Stimulated activated naive CD4-positive, alpha-beta T cell treated with Interleukin-2 at 50 U/mL for 16 hours (primary cell): ENCODE measurements around the gene DBX1.
"Not testable (repeated sequence)": the region's sequence is repeated elsewhere in the genome, so short reads cannot be mapped to it uniquely, and the experiment has no call there.

Experiments used
- DNase-seq: peaks from one replicate; lab custom pipeline; 2025; lab: John Stamatoyannopoulos, UW

Gene DBX1

DNA sequence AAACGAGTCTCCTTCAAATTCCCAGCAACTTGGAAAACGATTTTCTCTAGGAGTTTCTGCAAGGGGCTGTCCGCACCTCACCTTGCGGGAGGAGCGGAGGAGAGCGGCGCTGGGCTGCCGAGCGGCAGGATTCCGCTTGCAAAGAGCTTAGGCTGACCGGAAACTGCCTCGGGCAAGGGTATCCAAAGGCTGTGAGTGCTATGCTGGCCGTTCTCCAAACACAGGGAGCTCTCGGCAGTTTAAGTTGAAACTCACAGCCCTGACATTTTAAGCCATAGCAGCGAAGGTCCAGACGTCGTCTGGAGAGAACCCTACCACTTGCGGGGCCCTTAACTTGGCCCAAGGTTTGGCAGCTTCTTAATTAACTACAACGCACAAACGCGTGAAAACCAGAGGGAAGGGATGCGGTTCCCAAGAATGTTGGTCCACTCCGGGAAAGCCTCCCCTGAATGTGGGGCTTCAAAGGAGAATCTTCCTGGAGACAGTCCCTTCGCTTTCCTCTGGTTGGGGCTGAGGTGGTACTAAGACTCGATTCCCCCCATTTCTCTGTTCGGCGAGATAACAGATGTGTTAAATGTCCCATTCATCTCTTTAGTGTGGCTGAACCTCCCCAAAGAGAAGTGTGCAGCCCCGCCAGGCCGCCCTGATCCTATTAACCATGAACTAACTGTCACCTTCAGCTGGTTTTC is 1.1 kb upstream of the DBX1 start:
- DNase-seq: no peak

DNA sequence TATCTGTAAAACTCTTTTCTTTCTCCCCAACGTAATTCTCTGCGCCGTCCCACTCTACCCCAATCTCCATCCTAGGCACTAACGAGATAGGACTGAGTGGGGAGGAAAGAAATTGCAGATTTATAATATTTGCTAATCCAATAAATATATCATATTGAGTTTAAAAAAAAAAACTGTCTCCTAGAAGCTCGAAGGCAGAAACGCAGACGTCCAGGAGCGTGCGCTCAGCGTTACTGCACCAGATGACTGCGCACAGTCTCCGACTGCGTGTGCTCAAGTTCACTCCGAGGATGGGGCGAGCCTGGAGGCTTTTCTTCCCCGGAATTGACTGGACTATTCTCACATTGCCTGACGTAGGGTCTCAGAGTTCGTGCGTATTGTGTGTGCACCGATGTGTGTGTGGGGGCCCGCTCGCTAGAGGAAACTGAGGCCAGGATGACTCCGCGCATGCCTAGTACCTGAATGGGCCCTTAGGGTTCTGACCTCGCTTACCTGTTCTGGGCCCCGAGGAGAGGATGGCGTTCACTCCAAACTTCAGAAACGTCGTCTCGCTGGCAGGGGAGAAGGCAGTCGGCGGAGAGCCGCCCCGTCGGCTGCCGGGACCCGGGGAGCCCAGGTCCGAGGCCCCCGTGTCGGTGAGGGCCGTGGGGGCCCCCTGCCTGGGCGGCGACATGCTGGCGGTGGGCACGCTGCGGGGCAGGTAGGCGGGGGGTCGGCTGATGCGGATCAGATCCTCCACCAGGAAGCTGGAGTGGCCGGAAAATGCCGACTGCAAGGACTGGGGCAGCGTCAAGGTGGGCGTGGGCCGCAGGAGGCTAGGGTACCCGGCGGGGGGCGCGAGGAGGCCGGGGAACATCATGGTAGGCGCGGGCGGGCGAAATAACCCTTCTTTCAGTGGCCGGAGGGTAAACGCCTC is 551 bp downstream of the DBX1 start:
- DNase-seq: no peak

DNA sequence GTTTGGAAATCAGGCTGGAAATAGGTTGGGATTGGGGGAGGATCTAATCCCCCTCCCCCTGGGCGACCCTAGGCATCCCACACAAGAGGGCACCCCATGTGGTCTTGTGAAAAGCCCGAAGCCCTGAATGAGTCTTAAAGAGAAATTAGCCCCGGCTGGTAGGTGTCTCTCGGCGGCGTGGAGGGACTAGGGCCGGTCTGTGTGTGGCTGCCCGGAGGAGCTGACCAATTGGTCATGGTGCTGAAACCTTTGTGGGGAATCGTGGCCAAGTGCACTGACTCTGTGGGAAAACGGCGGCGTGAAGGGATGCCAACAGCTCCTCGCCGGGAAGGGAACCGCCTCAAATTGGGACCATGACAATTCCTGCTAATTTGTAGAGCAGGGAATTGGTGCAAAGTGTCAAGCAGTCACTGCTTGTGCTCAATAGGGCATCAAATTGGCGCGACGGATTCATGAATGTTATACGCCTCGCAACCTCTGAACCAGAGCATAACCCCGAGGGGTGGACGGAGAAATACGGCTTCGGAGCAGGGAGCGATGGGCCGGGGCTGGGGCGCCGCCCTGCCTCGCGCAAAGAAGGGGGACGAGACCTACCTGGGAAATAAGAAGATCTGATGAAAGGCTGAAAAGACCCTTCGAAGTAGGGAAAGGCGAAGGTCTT is 1.5 kb downstream of the DBX1 start:
- no peak for DNase-seq

DNA sequence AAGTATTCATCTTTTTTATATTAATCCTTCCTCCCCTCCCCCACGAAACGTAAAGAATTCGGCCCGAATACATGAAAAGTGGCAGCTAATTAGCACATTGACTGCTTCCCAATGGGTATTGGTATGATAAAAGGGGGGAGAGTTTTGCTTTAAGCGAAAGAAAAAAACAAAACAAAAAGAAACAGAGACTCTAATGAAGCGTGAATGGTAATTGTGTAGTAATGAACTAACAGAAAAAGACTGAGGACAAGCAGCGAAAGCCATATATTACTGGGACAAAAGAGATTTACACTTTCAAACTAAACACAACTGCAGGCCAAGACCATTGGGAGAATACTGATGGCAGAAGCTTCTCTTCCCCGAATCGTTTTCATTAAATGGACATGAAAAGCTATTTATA is 2.5 kb downstream of the DBX1 start:
- DNase-seq: no peak

DNA sequence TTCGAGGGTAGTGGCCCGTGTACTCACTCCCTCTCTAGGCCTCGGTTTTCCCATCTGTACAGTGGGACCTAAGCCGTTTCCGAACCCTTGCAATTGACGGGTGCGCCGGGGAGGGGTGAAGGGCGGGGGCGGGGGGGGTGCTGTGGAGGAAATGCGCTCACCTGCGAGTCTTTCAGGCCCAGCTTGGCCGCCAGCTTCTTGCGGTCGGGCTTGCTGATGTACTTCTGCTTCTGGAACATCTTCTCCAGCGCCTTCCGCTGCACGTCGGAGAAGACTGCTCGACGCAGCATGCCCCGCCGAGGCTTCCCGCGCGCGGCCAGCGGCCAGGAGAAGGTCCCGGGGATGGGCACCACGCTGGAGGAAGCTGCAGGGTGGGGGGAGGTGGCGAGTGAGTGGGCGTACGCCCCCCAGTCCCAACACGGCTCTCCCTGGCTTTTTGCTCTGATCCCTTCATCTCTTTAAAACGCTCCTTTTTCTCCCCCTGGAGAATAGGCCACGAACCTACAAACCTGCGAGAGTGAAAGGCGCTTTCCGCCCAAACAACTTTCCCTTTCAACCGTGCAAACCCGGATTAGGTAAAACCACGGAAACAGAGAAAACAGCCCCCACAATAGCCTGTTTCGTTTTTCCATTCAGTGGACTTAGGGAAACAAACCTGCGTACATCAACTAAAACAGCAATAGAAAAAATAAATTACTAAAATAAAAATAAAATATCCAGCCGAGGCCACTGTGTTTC is 3.2 kb downstream of the DBX1 start:
- no peak for DNase-seq

DNA sequence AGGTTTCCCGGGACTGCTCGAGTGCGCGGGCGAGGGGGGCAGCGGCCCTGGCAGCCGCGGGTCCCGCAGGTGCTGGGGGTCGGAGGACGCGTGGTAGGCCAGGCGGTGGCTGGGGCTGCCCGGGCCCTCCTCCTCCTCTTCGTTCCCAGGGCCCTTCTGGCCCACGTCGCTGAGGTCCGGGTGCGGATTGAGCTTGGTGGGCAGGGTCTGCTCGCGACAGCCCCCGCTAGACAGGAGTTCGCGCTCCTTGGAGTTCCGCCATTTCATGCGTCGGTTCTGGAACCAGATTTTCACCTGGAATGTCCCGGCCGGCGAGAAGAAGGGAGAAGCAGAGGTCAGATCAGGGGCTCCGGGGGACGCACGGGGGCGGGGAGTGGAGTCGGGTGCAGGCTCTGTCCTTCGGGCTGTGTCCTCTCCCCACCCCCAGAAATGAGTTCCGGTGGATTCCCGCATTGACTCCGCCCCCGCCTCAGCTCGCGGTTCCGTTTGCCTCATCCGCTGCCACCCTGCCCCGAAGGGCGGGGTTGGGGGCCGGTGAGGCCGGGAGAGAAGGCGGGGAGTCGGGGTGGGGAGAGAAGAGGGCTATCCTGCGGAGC is 3.9 kb downstream of the DBX1 start:
- peak; percentile 45 for DNase-seq

DNA sequence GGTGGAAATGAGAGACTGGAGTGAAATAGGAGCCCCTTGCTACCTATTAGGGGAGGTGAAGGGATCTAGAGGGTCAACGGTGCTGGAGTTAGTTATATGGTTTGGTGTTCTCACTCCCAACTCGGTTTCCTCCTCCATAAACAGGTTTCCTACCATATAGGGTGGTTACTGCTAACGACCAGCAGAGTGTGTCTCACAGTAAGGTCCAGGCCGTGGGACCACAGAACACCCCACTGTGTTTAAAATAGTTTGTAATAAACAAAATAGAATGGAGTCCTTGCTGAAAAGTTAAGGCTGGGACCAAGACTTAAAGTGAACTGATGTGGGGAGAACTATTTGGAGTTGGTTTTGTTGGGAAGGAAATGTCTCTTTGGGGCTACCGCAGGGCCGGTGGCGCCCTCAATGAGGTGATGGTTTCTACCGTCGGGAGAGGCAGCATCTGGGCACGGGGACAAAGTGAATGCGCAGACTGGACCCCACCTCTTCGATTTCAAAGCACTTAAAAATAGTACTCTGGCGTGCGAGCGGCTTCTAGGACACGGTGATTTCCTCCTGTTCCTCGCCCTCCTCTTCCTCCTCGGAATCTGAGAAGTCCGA is 4.5 kb downstream of the DBX1 start:
- DNase-seq: no peak

DNA sequence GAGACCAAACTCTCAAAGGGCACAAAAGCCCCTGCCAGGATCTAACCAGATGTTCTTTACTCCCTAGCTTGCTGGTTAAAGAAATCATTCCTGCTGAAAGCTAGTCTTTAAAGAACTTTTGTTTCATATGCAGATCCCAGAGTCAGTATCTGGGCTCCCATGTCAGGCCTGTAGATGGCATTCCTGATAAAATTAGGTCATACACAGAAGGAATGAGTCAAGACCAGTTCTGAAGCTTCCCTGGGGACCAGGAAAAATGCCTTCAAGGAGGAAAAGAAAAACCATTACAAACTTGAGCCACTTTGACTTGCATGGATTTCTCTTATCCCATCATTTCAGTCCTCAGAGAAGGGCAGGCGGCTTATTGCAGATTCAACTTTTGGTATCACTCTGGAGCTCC is 5.9 kb downstream of the DBX1 start:
- DNase-seq: no peak

DNA sequence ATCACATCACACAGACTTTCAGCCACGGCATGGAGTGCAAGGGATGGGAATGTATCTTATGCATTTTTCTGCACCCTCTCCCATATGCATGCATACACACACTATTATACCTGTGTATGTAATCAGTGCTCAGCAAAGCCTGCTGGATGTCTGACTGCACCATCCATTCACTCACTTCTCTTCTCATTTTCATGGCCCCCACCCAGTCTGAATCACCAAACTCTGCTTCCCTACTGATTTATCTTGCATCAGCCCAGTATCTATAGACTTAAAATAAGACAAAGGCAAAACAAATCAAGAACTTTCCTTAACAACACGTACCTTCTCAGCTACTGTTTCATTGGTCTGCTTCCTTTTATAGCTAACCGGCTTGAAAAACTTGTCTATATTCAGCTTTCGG is 21.6 kb downstream of the DBX1 start:
- DNase-seq: no peak

DNA sequence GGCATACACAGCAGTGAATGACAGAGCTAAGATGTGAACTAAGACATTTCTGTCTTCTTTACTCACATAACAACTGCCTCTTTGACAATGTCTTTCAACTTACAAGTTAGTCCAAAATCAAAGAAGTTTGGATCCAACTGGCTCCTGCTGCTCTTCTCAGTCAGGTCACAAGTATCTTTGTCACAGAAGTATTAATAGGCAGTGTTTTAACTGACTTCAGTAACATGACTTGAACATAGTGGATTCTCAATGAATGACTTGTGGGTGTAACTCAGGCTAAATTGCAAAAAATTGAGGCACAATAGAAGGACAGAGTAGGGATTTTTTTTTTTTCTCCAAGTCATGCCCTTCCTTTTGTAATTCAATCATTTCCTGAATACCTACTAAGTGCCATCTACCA is 22.6 kb downstream of the DBX1 start:
- no peak for DNase-seq

DNA sequence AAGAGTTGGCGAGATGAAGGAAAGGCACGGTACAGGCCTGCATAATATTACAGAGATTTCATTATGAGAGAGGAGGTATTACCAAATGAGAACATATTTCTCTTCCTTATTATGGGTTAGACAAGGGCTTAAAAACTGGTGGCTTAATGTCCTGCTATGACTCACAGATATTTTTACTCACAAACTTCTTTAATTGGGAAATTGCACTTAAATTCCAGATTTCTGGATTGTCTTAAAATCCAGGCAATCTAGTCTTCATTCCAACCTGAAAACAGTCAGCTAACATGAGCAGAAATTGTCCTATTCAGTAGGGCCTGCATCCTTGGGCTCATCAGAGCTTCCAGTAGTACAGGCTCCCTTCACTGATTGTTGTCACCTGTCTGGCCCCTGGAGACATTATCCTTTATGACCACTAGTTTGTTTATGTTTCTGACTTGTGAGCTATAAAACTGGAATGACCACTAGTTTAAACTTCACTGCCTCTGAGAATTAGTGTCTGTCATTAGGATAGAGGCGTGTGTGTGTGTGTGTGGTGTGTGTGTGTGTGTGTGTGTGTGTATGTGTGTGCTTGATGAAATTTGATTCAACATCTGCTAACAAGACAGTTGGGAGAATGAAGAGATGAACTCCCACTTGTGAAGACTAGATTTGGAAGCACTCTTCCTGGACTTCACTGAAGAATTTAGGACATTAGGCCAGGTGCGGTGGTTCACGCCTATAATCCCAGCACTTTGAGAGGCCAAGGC is 25.1 kb downstream of the DBX1 start:
- no peak for DNase-seq

DNA sequence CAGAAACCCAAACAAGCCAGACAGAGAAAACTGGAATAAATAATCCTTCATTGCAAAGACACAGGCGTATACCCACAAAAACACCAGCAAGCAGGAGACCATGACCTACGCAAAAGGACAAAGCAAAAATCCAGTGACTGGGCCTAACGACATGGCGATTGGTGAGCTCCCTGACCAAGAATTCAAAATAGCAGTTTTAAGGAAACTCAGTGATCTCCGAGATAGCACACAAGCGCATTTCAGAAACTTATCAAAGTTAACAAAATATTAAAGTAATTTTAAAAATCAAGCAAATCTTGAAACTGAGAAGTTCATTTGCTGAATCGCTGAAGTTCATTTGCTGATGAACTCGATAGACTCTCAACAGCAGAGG is 27.6 kb downstream of the DBX1 start:
- DNase-seq: no peak

DNA sequence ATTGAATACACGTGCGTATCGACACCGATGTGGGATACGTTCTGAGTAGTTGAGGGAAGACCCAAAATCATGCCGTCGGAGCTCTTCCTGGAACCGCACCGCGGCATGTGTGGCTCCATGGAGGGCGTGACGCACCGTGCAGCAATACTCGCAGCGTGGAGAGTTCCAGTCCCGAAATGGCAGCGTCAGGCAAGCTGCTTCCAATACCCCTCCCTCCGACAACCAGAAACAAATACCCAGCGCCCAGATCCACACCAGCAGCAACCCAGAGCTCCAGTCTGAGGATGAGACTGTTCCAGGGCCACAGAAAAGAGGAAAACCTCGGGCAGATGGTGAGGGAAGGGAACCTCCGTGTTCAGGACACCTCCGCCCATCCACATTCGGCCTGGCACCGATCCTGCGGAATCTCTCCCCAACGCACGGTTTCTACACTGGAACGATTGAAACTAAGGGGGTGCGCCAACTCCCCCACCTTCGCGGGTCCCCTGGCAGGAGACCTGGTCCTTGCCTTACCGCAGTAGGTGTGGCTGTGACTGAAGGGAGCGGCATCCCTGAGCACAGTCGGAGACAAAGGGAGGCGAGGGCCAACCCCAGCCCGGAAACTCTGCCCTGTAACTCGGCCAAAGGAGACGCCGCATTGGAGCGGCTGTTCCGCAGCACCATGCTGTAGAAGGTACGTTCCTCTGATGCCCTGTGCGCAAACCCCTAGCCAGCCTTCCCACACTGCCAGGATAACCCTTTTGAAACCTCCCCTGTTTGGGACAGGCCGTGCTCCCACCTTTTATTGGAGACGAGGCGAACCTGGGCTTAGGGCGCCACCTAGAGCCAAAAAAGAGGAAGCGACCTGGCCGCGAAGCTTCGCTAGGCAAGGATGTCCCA is 28.2 kb downstream of the DBX1 start:
- DNase-seq: peak; percentile 7

DNA sequence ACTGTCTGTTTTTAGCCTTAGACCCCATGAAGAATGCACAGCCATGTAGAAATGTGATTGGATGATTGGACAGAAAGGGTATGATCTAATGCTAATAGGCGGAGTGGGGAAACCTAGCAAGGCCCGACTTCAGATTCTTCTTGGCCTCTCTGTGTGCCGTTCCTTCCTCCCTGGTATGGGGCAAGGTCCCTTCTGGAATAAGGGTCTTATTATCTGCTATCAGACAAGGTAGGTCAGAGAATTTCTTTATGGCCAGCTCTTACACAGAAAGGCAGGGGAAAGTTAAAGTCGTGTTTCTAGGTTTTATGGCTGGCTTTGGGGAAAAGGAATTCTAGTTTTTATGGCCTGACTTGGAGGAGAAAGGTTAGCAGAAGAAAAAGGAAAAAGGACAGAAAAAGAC is 30.6 kb downstream of the DBX1 start:
- DNase-seq: no peak

DNA sequence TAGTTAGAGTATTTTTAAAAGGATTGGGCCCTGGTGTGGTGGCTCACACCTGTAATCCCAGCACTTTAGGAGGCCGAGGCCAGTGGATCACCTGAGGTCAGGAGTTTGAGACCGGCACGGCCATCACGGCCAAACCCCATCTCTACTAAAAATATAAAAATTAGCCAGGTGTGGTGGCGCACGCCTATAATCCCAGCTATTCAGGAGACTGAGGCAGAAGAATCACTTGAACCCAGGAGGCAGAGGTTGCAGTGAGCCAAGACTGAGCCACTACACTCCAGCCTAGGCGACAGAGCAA is 31.8 kb downstream of the DBX1 start:
- DNase-seq: not testable (repeated sequence)

DNA sequence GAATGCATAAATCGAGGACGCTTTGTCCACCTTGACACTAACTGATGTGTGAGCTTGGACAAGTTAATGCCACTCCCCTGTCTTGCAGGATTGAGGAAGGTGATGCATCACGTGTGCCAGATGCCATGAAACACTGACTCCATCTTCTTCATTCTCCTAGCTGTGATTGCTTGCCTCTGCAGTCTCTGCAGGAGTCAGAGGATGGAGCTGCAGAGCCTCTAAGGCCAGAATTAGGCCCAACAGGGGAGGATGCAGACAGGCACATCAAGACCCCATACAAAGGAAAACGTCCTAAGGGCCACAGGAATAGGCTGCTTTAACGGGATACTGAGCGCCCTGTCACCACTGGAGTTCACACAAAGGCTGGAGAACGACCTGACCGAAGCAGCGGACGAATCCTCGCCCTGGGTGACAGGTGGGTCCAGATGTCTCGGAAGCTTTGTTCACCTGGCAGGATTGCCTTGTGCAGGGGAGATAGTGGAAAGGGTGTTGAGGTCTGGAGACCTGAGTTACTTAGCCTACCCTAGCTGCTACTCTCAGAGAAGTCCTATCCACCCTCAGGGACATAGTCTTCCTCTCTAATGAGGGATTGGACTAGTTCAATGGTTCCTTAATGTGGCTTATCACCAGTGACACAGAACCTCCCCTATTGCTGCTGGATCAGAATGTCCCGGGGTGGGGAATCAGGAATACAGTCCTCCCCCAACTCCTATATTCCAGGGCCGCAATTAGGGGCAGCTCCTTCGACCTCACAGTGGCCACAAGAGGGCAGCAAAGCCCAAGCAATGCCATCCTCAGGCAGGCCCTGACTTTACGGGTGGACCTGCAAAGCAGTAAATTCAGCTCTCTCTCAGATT is 32.4 kb downstream of the DBX1 start:
- peak; percentile 68 for DNase-seq

DNA sequence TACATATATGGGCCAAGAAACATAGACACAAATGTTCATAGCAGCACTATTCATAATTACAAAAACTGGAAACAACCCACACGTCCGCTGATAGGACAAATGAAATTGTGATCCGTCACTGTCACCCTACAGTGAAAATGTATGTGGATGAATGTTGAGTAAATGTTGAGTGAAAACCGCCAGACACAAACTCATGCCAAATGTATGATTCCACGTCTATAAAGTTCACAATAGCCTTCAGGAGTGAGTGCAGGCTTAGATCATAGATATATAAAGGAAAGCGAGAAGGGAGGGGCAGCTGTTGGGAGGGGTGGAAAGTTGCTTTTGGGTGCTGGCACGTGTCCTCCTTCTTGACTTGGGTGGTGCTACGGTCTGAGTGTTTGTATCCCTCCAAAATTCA is 33.6 kb downstream of the DBX1 start:
- DNase-seq: no peak

DNA sequence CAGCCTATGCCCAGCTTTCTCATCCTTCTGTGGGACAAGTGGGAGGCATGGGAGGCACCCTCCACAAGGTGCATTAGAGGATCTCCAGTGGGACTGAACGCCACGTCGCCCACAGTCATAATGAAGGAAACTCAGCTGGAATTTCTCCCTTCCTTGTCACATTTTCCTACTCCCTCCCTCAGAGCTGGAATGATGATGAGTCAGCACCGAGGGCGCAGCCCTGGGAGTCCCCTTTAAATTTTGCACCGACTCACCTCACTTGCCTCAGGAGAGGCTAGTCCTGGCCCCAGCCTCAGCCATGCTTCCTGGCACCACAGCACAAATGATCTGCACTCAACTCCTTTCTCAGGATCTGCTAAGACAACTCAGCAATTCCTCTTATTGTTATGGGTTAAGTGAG is 34.3 kb downstream of the DBX1 start:
- no peak for DNase-seq

DNA sequence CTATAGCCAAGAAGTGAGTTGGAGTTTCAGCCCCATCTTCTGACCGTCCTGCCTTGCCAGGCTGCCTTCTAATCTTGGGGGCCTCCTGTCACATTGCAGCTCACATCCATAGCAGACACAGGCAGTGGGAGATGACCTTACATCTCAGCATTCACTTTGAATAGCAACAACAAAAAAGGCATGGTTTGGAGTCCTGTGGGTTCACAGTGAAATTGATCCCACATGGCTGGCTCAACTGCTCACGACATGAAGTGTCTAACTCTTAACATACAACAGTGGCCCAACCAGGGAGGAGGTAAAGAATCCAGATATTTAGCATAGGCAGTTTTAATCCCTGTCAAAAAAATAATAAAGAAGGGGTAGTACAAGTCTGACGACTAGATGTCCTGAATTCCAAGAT is 38.1 kb downstream of the DBX1 start:
- no peak for DNase-seq
